Prostate gland (tissue), 2 donors: Measurements from ENCODE around the gene FHIT. TPM values are rescaled to one million over a fixed set of nuclear protein-coding genes. Genes with fewer than 3 reads are reported as not detected.

ENCODE experiments used
- DNase-seq: peaks from one replicate; pipeline ENCODE4 v3.0.0-alpha.2; 2019; ENCODE audit warnings: low spot score
- H3K27ac ChIP-seq, 2 donors: fragments of 200-600 bp; sonication (generic); 2 replicates each; pipeline ENCODE4 v1.5.1; 2017 to 2019
- H3K27me3 ChIP-seq: fragments of 200-600 bp; sonication (generic); replicated peaks from 2 replicates; pipeline ENCODE4 v1.5.1; 2019; ENCODE audit not compliant: insufficient read depth
- H3K36me3 ChIP-seq, 2 donors: fragments of 200-600 bp; sonication (generic); 1 replicate in 1 of 2; 2 replicates in 1 of 2; pipeline versions ENCODE4 v1.5.1 to v1.8.1; 2017 to 2019
- H3K4me1 ChIP-seq: fragments of 200-600 bp; sonication (generic); replicated peaks from 2 replicates; pipeline ENCODE4 v1.5.1; 2019
- H3K4me3 ChIP-seq, 2 donors: fragments of 200-600 bp; sonication (generic); 2 replicates each; pipeline ENCODE4 v1.5.1; 2017 to 2019
- H3K9me3 ChIP-seq: fragments of 200-600 bp; sonication (generic); 2 replicates; pipeline ENCODE4 v1.5.1; 2017
- CTCF ChIP-seq, 4 experiments: fragments of 200-600 bp in 2 of 4; fragments of 450-650 bp in 2 of 4; sonication (generic) in 2 of 4; IDR thresholded peaks; 1 replicate in 3 of 4; 2 replicates in 1 of 4; pipeline ENCODE4 v1.5.1; 2016 to 2019; ENCODE audit warnings: antibody characterized with exemption in 4 of 4, mild to moderate bottlenecking in 2 of 4, moderate library complexity in 2 of 4
- POLR2A ChIP-seq: fragments of 450-650 bp; IDR thresholded peaks from one replicate; pipeline ENCODE4 v1.6.1; 2016; ENCODE audit warnings: antibody characterized with exemption, mild to moderate bottlenecking
- POLR2AphosphoS5 ChIP-seq: sonication (generic); formaldehyde crosslinking; IDR thresholded peaks from one replicate; pipeline ENCODE4 v1.6.1; 2017; ENCODE audit warnings: antibody characterized with exemption
- WGBS: methylation state at CpG from one replicate; pipeline ENCODE4 v1.1.5; 2018; 5-methylcytosine and 5-hydroxymethylcytosine counted together
- intact Hi-C: fragments of 100-400 bp; cut with DNase I; formaldehyde crosslinking; loops from one replicate; pipeline ENCODE4 v1.14.2; 2022
- total RNA-seq, 2 donors: library from RNA; depleted of rRNA; stranded (reverse); fragments of >200 nt; gene quantifications; one replicate each; pipeline ENCODE4 v1.1.0, GENCODE V29; 2016

Gene FHIT
- total RNA-seq, 2 donors from 2014 or later: 6.4 to 10.4 TPM

- no peaks in the 10 kb centered on the region for H3K27me3 ChIP-seq
- whole genome bisulfite sequencing: 92% methylated on average over 5 of the region's 5 CpGs
- H3K27ac ChIP-seq: no peak overlapping the region
- H3K36me3 ChIP-seq: no peaks in the 10 kb centered on the region
- no peak overlapping the region for H3K4me3 ChIP-seq
- H3K4me1 ChIP-seq: no peaks in the 10 kb centered on the region
- DNase-seq: no peak
- intact Hi-C loops: no loop called here
- no peaks in the 10 kb centered on the region for H3K9me3 ChIP-seq
- no peak for TF ChIP-seq POLR2A
- TF ChIP-seq POLR2AphosphoS5: no peak
- TF ChIP-seq CTCF (IDR thresholded peaks at IDR 0.05): no peak
These were observed 943.6 kb downstream of the FHIT start for GRCh38 chr3:60307562-60308199.

- Histone ChIP-seq H3K4me3 (no peak overlapping the region), H3K27ac (no peak overlapping the region), H3K9me3 (no peaks in the 10 kb centered on the region), H3K4me1 (no peaks in the 10 kb centered on the region), H3K27me3 (no peaks in the 10 kb centered on the region), H3K36me3 (no peaks in the 10 kb centered on the region)
- intact Hi-C loops: no loop called here
- no peak for DNase-seq
- TF ChIP-seq CTCF (IDR thresholded peaks at IDR 0.05): no peak
- TF ChIP-seq POLR2A: no peak
- TF ChIP-seq POLR2AphosphoS5: no peak
These were observed 947.1 kb downstream of the FHIT start for GRCh38 chr3:60304112-60304511.

GRCh38 chr3:60303160-60303559 is 948.1 kb downstream of the FHIT start:
- H3K4me1 ChIP-seq: no peaks in the 10 kb centered on the region
- no peaks in the 10 kb centered on the region for H3K9me3 ChIP-seq
- intact Hi-C loops: no loop called here
- H3K4me3 ChIP-seq: no peak overlapping the region
- 91% methylated on average over 3 of the region's 3 CpGs for WGBS
- no peaks in the 10 kb centered on the region for H3K36me3 ChIP-seq
- TF ChIP-seq CTCF (IDR thresholded peaks at IDR 0.05): no peak
- no peak for TF ChIP-seq POLR2AphosphoS5
- no peak for TF ChIP-seq POLR2A
- H3K27me3 ChIP-seq: no peaks in the 10 kb centered on the region
- DNase-seq: no peak
- H3K27ac ChIP-seq: no peak overlapping the region

GRCh38 chr3:60301142-60301541 is 950.1 kb downstream of the FHIT start:
- intact Hi-C loops: no loop called here
- Histone ChIP-seq H3K9me3 (no peaks in the 10 kb centered on the region), H3K4me3 (no peak overlapping the region), H3K4me1 (no peaks in the 10 kb centered on the region), H3K36me3 (no peaks in the 10 kb centered on the region), H3K27ac (no peak overlapping the region), H3K27me3 (no peaks in the 10 kb centered on the region)
- TF ChIP-seq POLR2A: no peak
- no peak for TF ChIP-seq POLR2AphosphoS5
- no peak for TF ChIP-seq CTCF (IDR thresholded peaks at IDR 0.05)
- no peak for DNase-seq
- WGBS: 90% methylated on average over 2 of the region's 2 CpGs

GRCh38 chr3:60298141-60298540 is 953.1 kb downstream of the FHIT start:
- H3K27me3 ChIP-seq: no peaks in the 10 kb centered on the region
- no peaks in the 10 kb centered on the region for H3K36me3 ChIP-seq
- no peak for TF ChIP-seq POLR2A
- TF ChIP-seq POLR2AphosphoS5: no peak
- no peak for TF ChIP-seq CTCF (IDR thresholded peaks at IDR 0.05)
- DNase-seq: no peak
- H3K4me1 ChIP-seq: no peaks in the 10 kb centered on the region
- no peak overlapping the region for H3K4me3 ChIP-seq
- H3K27ac ChIP-seq: no peak overlapping the region
- WGBS: 92% methylated on average over 3 of the region's 3 CpGs
- intact Hi-C loops: no loop called here
- no peaks in the 10 kb centered on the region for H3K9me3 ChIP-seq
